ENCODE measurements around the gene SPSB2. TPM values are rescaled to one million over a fixed set of nuclear protein-coding genes. Genes with fewer than 3 reads are reported as not detected.
A peak's percentile ranks its signal among the peaks of the same experiment; 100 is the strongest.

Gene SPSB2
- 3.1 TPM for total RNA-seq

- peaks cover 45 to 53% (median 52%) of the 10 kb centered on the region in 3 donors for H3K4me1 ChIP-seq (ENCODE audit: control insufficient read depth in 3 of 3, insufficient read depth in 3 of 3, low read length in 3 of 3)
Measured at GRCh38 chr12:6873094-6874014, at the start of gene SPSB2. Gene SPSB2, minus strand, starts transcription at chr12:6873303. Its CDS starts 402 bp downstream, at chr12:6872901.

GRCh38 chr12:6921996-6922946 lies 49.2 kb upstream of the SPSB2 start:
- Histone ChIP-seq H3K4me1 (ENCODE audit: control insufficient read depth in 3 of 3, insufficient read depth in 3 of 3, low read length in 3 of 3) (peaks cover 29 to 34% (median 32%) of the 10 kb centered on the region in 3 donors), H3K27ac (ENCODE audit: low read depth, low read length) (no peak overlapping the region), H3K9me3 (ENCODE audit: control insufficient read depth in 3 of 3, low read length in 3 of 3) (no peaks in the 10 kb centered on the region), H3K9ac (ENCODE audit: low read depth in 1 of 3, low read length in 3 of 3) (no peak overlapping the region), H3K36me3 (ENCODE audit: control insufficient read depth in 3 of 3, insufficient read depth in 3 of 3, low read length in 3 of 3) (peaks cover 0 to 5% (median 2%) of the 10 kb centered on the region in 3 donors), H3K4me3 (ENCODE audit: low read length in 3 of 3) (no peak overlapping the region), H3K27me3 (ENCODE audit: control insufficient read depth in 3 of 3, insufficient read depth in 3 of 3, low read length in 3 of 3) (no peaks in the 10 kb centered on the region)

More at GRCh38 chr12:6873094-6874014, at the start of gene SPSB2:
- H3K27ac ChIP-seq (ENCODE audit: low read depth, low read length) = peak within 1 kb of the TSS; percentile 74
- peaks cover 23 to 34% (median 32%) of the 10 kb centered on the region in 3 donors for H3K36me3 ChIP-seq (ENCODE audit: control insufficient read depth in 3 of 3, insufficient read depth in 3 of 3, low read length in 3 of 3)
- no peaks in the 10 kb centered on the region for H3K9me3 ChIP-seq (ENCODE audit: control insufficient read depth in 3 of 3, low read length in 3 of 3)
- peak within 1 kb of the TSS; percentile 83 to 89 (median 88) for H3K9ac ChIP-seq (ENCODE audit: low read depth in 1 of 3, low read length in 3 of 3)
- H3K4me3 ChIP-seq (ENCODE audit: low read length in 3 of 3) = peak within 1 kb of the TSS; percentile 80 to 88 (median 84)
- H3K27me3 ChIP-seq (ENCODE audit: control insufficient read depth in 3 of 3, insufficient read depth in 3 of 3, low read length in 3 of 3) = no peaks in the 10 kb centered on the region

- H3K27ac ChIP-seq (ENCODE audit: low read depth, low read length) = no peak overlapping the region
- H3K36me3 ChIP-seq (ENCODE audit: control insufficient read depth in 3 of 3, insufficient read depth in 3 of 3, low read length in 3 of 3) = peaks cover 0 to 5% (median 2%) of the 10 kb centered on the region in 3 donors
- H3K4me1 ChIP-seq (ENCODE audit: control insufficient read depth in 3 of 3, insufficient read depth in 3 of 3, low read length in 3 of 3) = peaks cover 25 to 29% (median 27%) of the 10 kb centered on the region in 3 donors
Measured at GRCh38 chr12:6921539-6921938, 48.4 kb upstream of the SPSB2 start.

GRCh38 chr12:6919588-6919987 lies 46.5 kb upstream of the SPSB2 start:
- Histone ChIP-seq H3K4me3 (ENCODE audit: low read length in 3 of 3) (no peak overlapping the region), H3K9ac (ENCODE audit: low read depth in 1 of 3, low read length in 3 of 3) (no peak overlapping the region), H3K4me1 (ENCODE audit: control insufficient read depth in 3 of 3, insufficient read depth in 3 of 3, low read length in 3 of 3) (peaks cover 15 to 20% (median 16%) of the 10 kb centered on the region in 3 donors), H3K27ac (ENCODE audit: low read depth, low read length) (no peak overlapping the region), H3K27me3 (ENCODE audit: control insufficient read depth in 3 of 3, insufficient read depth in 3 of 3, low read length in 3 of 3) (peaks cover 4 to 13% (median 9%) of the 10 kb centered on the region in 3 donors), H3K36me3 (ENCODE audit: control insufficient read depth in 3 of 3, insufficient read depth in 3 of 3, low read length in 3 of 3) (peaks cover 0 to 5% (median 2%) of the 10 kb centered on the region in 3 donors), H3K9me3 (ENCODE audit: control insufficient read depth in 3 of 3, low read length in 3 of 3) (no peaks in the 10 kb centered on the region)

More at GRCh38 chr12:6921539-6921938, 48.4 kb upstream of the SPSB2 start:
- Histone ChIP-seq H3K27me3 (ENCODE audit: control insufficient read depth in 3 of 3, insufficient read depth in 3 of 3, low read length in 3 of 3) (no peaks in the 10 kb centered on the region), H3K9ac (ENCODE audit: low read depth in 1 of 3, low read length in 3 of 3) (no peak overlapping the region), H3K4me3 (ENCODE audit: low read length in 3 of 3) (no peak overlapping the region), H3K9me3 (ENCODE audit: control insufficient read depth in 3 of 3, low read length in 3 of 3) (no peaks in the 10 kb centered on the region)

GRCh38 chr12:6917491-6918231 lies 44.6 kb upstream of the SPSB2 start:
- no peak overlapping the region for H3K4me3 ChIP-seq (ENCODE audit: low read length in 3 of 3)
- H3K27ac ChIP-seq (ENCODE audit: low read depth, low read length) = no peak overlapping the region
- no peak overlapping the region for H3K9ac ChIP-seq (ENCODE audit: low read depth in 1 of 3, low read length in 3 of 3)
- H3K36me3 ChIP-seq (ENCODE audit: control insufficient read depth in 3 of 3, insufficient read depth in 3 of 3, low read length in 3 of 3) = peaks cover 0 to 5% (median 2%) of the 10 kb centered on the region in 3 donors
- no peaks in the 10 kb centered on the region for H3K9me3 ChIP-seq (ENCODE audit: control insufficient read depth in 3 of 3, low read length in 3 of 3)
- peaks cover 10 to 23% (median 19%) of the 10 kb centered on the region in 3 donors for H3K27me3 ChIP-seq (ENCODE audit: control insufficient read depth in 3 of 3, insufficient read depth in 3 of 3, low read length in 3 of 3)
- peaks cover 9 to 14% (median 13%) of the 10 kb centered on the region in 3 donors for H3K4me1 ChIP-seq (ENCODE audit: control insufficient read depth in 3 of 3, insufficient read depth in 3 of 3, low read length in 3 of 3)

GRCh38 chr12:6916426-6917200 lies 43.5 kb upstream of the SPSB2 start:
- H3K9ac ChIP-seq (ENCODE audit: low read depth in 1 of 3, low read length in 3 of 3) = no peak overlapping the region
- peaks cover 0 to 5% (median 2%) of the 10 kb centered on the region in 3 donors for H3K36me3 ChIP-seq (ENCODE audit: control insufficient read depth in 3 of 3, insufficient read depth in 3 of 3, low read length in 3 of 3)
- peaks cover 12 to 27% (median 23%) of the 10 kb centered on the region in 3 donors for H3K27me3 ChIP-seq (ENCODE audit: control insufficient read depth in 3 of 3, insufficient read depth in 3 of 3, low read length in 3 of 3)

GRCh38 chr12:6915789-6916285 lies 42.7 kb upstream of the SPSB2 start:
- Histone ChIP-seq H3K4me1 (ENCODE audit: control insufficient read depth in 3 of 3, insufficient read depth in 3 of 3, low read length in 3 of 3) (peaks cover 9 to 14% (median 13%) of the 10 kb centered on the region in 3 donors), H3K9me3 (ENCODE audit: control insufficient read depth in 3 of 3, low read length in 3 of 3) (no peaks in the 10 kb centered on the region), H3K27me3 (ENCODE audit: control insufficient read depth in 3 of 3, insufficient read depth in 3 of 3, low read length in 3 of 3) (peaks cover 12 to 27% (median 23%) of the 10 kb centered on the region in 3 donors), H3K4me3 (ENCODE audit: low read length in 3 of 3) (no peak overlapping the region), H3K27ac (ENCODE audit: low read depth, low read length) (no peak overlapping the region), H3K36me3 (ENCODE audit: control insufficient read depth in 3 of 3, insufficient read depth in 3 of 3, low read length in 3 of 3) (peaks cover 0 to 4% (median 2%) of the 10 kb centered on the region in 3 donors), H3K9ac (ENCODE audit: low read depth in 1 of 3, low read length in 3 of 3) (no peak overlapping the region)

More at GRCh38 chr12:6916426-6917200, 43.5 kb upstream of the SPSB2 start:
- H3K4me1 ChIP-seq (ENCODE audit: control insufficient read depth in 3 of 3, insufficient read depth in 3 of 3, low read length in 3 of 3) = peaks cover 9 to 14% (median 13%) of the 10 kb centered on the region in 3 donors
- no peak overlapping the region for H3K27ac ChIP-seq (ENCODE audit: low read depth, low read length)
- H3K4me3 ChIP-seq (ENCODE audit: low read length in 3 of 3) = no peak overlapping the region
- H3K9me3 ChIP-seq (ENCODE audit: control insufficient read depth in 3 of 3, low read length in 3 of 3) = no peaks in the 10 kb centered on the region

GRCh38 chr12:6914947-6915788 lies 42.1 kb upstream of the SPSB2 start:
- H3K4me3 ChIP-seq (ENCODE audit: low read length in 3 of 3) = peak overlapping the region; percentile 70 to 73 (median 71)
- H3K9ac ChIP-seq (ENCODE audit: low read depth in 1 of 3, low read length in 3 of 3) = peak overlapping the region; percentile 5 to 76 (median 64)

More at GRCh38 chr12:6914947-6915788, 42.1 kb upstream of the SPSB2 start:
- H3K36me3 ChIP-seq (ENCODE audit: control insufficient read depth in 3 of 3, insufficient read depth in 3 of 3, low read length in 3 of 3) = peaks cover 0 to 4% (median 2%) of the 10 kb centered on the region in 3 donors
- H3K9me3 ChIP-seq (ENCODE audit: control insufficient read depth in 3 of 3, low read length in 3 of 3) = no peaks in the 10 kb centered on the region
- peak overlapping the region; percentile 64 for H3K27ac ChIP-seq (ENCODE audit: low read depth, low read length)
- H3K4me1 ChIP-seq (ENCODE audit: control insufficient read depth in 3 of 3, insufficient read depth in 3 of 3, low read length in 3 of 3) = peaks cover 9 to 14% (median 13%) of the 10 kb centered on the region in 3 donors
- H3K27me3 ChIP-seq (ENCODE audit: control insufficient read depth in 3 of 3, insufficient read depth in 3 of 3, low read length in 3 of 3) = peaks cover 12 to 27% (median 23%) of the 10 kb centered on the region in 3 donors

Data from skeletal muscle tissue (tissue), 4 donors.